ENCODE data around the gene U2AF2. TPM values are rescaled to one million over a fixed set of nuclear protein-coding genes. Genes with fewer than 3 reads are reported as not detected.

U2AF2 gene
- polyA plus RNA-seq, 1 of the 3 experiments (the other 2 are of a cell fraction): 321 TPM

DNA sequence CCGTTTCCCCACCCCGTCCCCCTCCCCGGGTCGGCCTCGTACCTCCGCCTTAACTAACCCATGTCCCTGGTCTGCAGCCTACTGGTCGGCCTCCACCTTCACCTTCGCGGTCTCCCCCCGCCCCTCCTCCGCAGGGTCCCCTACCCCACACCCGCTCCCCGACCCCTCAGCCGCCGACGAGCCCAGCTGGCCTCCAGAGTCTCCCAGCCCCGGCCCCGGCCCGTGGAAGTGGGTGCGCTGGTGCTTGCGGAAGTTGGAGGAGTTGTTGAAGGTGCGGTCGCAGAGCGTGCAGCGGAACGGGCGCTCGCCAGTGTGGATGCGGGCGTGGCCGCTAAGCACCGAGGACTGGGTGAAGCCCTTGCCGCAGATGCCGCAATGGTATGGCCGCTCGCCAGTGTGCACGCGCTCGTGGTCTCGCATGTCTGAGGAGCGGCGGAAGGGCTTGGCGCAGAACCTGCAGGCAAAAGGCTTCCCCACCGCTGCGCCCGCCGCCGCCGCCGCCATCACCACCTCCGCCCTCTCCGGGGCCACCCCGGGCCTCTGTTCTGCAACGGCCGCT lies 33.1 kb upstream of the U2AF2 start:
- Histone ChIP-seq H3K79me2 (ENCODE audit: insufficient read depth) (peaks cover 11% of the 10 kb centered on the region; the same call in 1 of the 2 replicates), H3K27me3 (ENCODE audit: insufficient read depth) (no peaks in the 10 kb centered on the region), H3K27ac (ENCODE audit: low read depth in 2 of 2, low read length in 1 of 2) (no peak overlapping the region), H3K36me3 (replicated peaks in 1 of 2; ENCODE audit: control insufficient read depth in 1 of 2, insufficient read depth in 2 of 2, low read length in 1 of 2) (peaks cover 0 to 10% of the 10 kb centered on the region in 2 experiments), H3K4me1 (ENCODE audit: control insufficient read depth in 1 of 2, insufficient read depth in 2 of 2, low read depth in 1 of 2, low read length in 1 of 2) (peaks cover 0 to 2% of the 10 kb centered on the region in 2 experiments; a peak in 1 of 4 replicates), H3K4me2 (no peak overlapping the region), H3K9me3 (no peaks in the 10 kb centered on the region), H3K9me2 (no peaks in the 10 kb centered on the region), H4K20me1 (ENCODE audit: insufficient read depth) (no peaks in the 10 kb centered on the region), H3F3A (replicated peaks; ENCODE audit: insufficient read depth) (peaks cover 12% of the 10 kb centered on the region), H3K4me3 (ENCODE audit: low read depth in 2 of 2, low read length in 1 of 2) (no peak overlapping the region), H3K9ac (no peak overlapping the region), H2AFZ (ENCODE audit: low read depth) (no peak overlapping the region)
- POLR2A ChIA-PET: no interaction called here
- no peak for TF ChIP-seq RFX5 (IDR thresholded peaks at IDR 0.05; ENCODE audit: low read length)
- TF ChIP-seq GABPA (IDR thresholded peaks at IDR 0.05; ENCODE audit: low read depth): no peak
- no peak for TF ChIP-seq POLR2AphosphoS5 (IDR thresholded peaks at IDR 0.05; ENCODE audit: low read depth, low read length)
- no peak for DNase-seq
- WGBS (ENCODE audit: low lambda C conversion rate): 96% methylated on average over 42 of the region's 55 CpGs
- CTCF ChIA-PET: interaction anchor here (0.6 to 6.7 kb wide), 2 partner anchors 10 to 249 kb away, joined by 3 to 40 read pairs; no protein-coding TSS in a partner anchor

DNA sequence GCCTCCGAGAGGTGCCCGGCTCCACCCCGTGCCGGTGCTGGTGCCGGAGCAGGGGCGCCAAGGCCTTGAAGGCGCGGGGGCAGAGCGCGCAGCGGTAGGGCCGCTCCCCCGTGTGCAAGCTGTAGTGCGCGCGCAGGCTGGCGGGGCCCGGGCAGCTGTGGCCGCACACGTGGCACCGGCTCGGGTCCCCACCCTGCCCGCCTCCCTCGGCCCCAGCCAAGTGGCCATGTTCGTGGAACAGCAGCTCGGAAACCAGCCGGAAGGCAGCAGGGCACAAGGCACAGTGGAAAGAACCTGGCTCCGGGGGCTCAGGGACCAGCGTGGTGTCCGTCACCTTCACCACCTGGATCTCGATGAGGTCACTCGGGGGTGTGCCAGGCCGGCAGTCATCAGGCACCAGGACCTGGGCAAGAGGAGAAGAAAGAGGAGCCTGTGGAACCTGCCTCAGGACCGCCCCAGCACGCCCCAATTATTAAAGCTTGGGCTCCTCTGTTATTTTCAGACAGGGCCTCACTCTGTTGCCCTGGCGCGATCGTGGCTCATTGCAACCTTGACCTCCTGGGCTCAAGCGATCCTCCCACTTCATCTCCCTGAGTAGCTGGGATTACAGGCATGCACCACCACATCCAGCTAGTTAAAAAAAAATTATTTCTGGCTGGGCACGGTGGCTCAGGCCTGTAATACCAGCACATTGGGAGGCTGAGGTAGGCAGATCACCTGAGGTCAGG lies 32.4 kb upstream of the U2AF2 start:
- H4K20me1 ChIP-seq (ENCODE audit: insufficient read depth): no peaks in the 10 kb centered on the region
- H3K4me2 ChIP-seq: no peak overlapping the region
- H3K36me3 ChIP-seq (replicated peaks in 1 of 2; ENCODE audit: control insufficient read depth in 1 of 2, insufficient read depth in 2 of 2, low read length in 1 of 2): peaks cover 0 to 6% of the 10 kb centered on the region in 2 experiments
- no peaks in the 10 kb centered on the region for H3K9me3 ChIP-seq
- H3F3A ChIP-seq (replicated peaks; ENCODE audit: insufficient read depth): peaks cover 12% of the 10 kb centered on the region
- 95% methylated on average over 32 of the region's 40 CpGs for WGBS (ENCODE audit: low lambda C conversion rate)
- ChIA-PET CTCF (interaction anchor here (0.6 to 6.7 kb wide), 2 partner anchors 10 to 250 kb away, joined by 3 to 40 read pairs; no protein-coding TSS in a partner anchor), POLR2A (no interaction called here)
- H3K79me2 ChIP-seq (ENCODE audit: insufficient read depth): peaks cover 11% of the 10 kb centered on the region; the same call in 1 of the 2 replicates
- TF ChIP-seq SIN3A (IDR thresholded peaks at IDR 0.05; ENCODE audit: borderline replicate concordance, low read depth, low read length): no peak
- no peak for TF ChIP-seq NRF1 (IDR thresholded peaks at IDR 0.05; ENCODE audit: low read depth, low read length)
- TF ChIP-seq, protein P1, sequence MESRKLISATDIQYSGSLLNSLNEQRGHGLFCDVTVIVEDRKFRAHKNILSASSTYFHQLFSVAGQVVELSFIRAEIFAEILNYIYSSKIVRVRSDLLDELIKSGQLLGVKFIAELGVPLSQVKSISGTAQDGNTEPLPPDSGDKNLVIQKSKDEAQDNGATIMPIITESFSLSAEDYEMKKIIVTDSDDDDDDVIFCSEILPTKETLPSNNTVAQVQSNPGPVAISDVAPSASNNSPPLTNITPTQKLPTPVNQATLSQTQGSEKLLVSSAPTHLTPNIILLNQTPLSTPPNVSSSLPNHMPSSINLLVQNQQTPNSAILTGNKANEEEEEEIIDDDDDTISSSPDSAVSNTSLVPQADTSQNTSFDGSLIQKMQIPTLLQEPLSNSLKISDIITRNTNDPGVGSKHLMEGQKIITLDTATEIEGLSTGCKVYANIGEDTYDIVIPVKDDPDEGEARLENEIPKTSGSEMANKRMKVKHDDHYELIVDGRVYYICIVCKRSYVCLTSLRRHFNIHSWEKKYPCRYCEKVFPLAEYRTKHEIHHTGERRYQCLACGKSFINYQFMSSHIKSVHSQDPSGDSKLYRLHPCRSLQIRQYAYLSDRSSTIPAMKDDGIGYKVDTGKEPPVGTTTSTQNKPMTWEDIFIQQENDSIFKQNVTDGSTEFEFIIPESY (IDR thresholded peaks at IDR 0.05; ENCODE audit: borderline replicate concordance, low read depth): no peak
- no peak for TF ChIP-seq TEAD4 (IDR thresholded peaks at IDR 0.05; ENCODE audit: borderline replicate concordance, insufficient read depth)
- TF ChIP-seq EZH2phosphoT487 (IDR thresholded peaks at IDR 0.05; ENCODE audit: borderline replicate concordance, low read depth): no peak
- no peak for TF ChIP-seq YY1 (IDR thresholded peaks at IDR 0.05; ENCODE audit: low read depth)
- TF ChIP-seq, protein P2, sequence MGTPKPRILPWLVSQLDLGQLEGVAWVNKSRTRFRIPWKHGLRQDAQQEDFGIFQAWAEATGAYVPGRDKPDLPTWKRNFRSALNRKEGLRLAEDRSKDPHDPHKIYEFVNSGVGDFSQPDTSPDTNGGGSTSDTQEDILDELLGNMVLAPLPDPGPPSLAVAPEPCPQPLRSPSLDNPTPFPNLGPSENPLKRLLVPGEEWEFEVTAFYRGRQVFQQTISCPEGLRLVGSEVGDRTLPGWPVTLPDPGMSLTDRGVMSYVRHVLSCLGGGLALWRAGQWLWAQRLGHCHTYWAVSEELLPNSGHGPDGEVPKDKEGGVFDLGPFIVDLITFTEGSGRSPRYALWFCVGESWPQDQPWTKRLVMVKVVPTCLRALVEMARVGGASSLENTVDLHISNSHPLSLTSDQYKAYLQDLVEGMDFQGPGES (IDR thresholded peaks at IDR 0.05; ENCODE audit: low read depth, low read length): no peak
- TF ChIP-seq, protein P3, sequence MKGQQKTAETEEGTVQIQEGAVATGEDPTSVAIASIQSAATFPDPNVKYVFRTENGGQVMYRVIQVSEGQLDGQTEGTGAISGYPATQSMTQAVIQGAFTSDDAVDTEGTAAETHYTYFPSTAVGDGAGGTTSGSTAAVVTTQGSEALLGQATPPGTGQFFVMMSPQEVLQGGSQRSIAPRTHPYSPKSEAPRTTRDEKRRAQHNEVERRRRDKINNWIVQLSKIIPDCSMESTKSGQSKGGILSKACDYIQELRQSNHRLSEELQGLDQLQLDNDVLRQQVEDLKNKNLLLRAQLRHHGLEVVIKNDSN (IDR thresholded peaks at IDR 0.05; ENCODE audit: borderline replicate concordance, low read depth): no peak
- no peak for TF ChIP-seq POLR2AphosphoS5 (IDR thresholded peaks at IDR 0.05; ENCODE audit: low read depth, low read length)
- TF ChIP-seq, protein P4, sequence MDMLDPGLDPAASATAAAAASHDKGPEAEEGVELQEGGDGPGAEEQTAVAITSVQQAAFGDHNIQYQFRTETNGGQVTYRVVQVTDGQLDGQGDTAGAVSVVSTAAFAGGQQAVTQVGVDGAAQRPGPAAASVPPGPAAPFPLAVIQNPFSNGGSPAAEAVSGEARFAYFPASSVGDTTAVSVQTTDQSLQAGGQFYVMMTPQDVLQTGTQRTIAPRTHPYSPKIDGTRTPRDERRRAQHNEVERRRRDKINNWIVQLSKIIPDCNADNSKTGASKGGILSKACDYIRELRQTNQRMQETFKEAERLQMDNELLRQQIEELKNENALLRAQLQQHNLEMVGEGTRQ (IDR thresholded peaks at IDR 0.05; ENCODE audit: borderline replicate concordance, low read depth, low read length): no peak
- TF ChIP-seq EP300 (IDR thresholded peaks at IDR 0.05; ENCODE audit: borderline replicate concordance in 1 of 2, low read depth in 1 of 2, low read length in 1 of 2): no peak
- TF ChIP-seq, protein P5, sequence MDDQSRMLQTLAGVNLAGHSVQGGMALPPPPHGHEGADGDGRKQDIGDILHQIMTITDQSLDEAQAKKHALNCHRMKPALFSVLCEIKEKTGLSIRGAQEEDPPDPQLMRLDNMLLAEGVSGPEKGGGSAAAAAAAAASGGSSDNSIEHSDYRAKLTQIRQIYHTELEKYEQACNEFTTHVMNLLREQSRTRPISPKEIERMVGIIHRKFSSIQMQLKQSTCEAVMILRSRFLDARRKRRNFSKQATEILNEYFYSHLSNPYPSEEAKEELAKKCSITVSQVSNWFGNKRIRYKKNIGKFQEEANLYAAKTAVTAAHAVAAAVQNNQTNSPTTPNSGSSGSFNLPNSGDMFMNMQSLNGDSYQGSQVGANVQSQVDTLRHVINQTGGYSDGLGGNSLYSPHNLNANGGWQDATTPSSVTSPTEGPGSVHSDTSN (IDR thresholded peaks at IDR 0.05): no peak
- TF ChIP-seq ELF1 (IDR thresholded peaks at IDR 0.05): no peak
- no peak for TF ChIP-seq MEF2A (IDR thresholded peaks at IDR 0.05; ENCODE audit: borderline replicate concordance, low read depth)
- H3K9me2 ChIP-seq: no peaks in the 10 kb centered on the region
- H2AFZ ChIP-seq (ENCODE audit: low read depth): no peak overlapping the region
- H3K27ac ChIP-seq (ENCODE audit: low read depth in 2 of 2, low read length in 1 of 2): no peak overlapping the region
- H3K9ac ChIP-seq: no peak overlapping the region
- peaks cover 0 to 2% of the 10 kb centered on the region in 2 experiments; a peak in 1 of 4 replicates for H3K4me1 ChIP-seq (ENCODE audit: control insufficient read depth in 1 of 2, insufficient read depth in 2 of 2, low read depth in 1 of 2, low read length in 1 of 2)
- DNase-seq: no peak
- H3K4me3 ChIP-seq (ENCODE audit: low read depth in 2 of 2, low read length in 1 of 2): no peak overlapping the region
- no peaks in the 10 kb centered on the region for H3K27me3 ChIP-seq (ENCODE audit: insufficient read depth)
